Stimulated activated CD4-positive, alpha-beta T cell treated with anti-CD3 and anti-CD28 coated beads, Interleukin-4, amount 100 ng/mL, for 24 hours (primary cell): ENCODE results near the gene SASS6.
"Not testable (repeated sequence)": the region's sequence is repeated elsewhere in the genome, so short reads cannot be mapped to it uniquely, and the experiment has no call there.

Source experiments
- DNase-seq: peaks from one replicate; pipeline ENCODE4 v3.0.0-alpha.2; 2020

Gene SASS6

GRCh38 chr1:100107696-100108095, 25.0 kb downstream of the SASS6 start:
- no peak for DNase-seq

GRCh38 chr1:100101564-100101963, 31.2 kb downstream of the SASS6 start:
- DNase-seq, result no peak

GRCh38 chr1:100100202-100100601, 32.5 kb downstream of the SASS6 start:
- DNase-seq, result no peak

GRCh38 chr1:100090471-100090870, 42.3 kb downstream of the SASS6 start:
- DNase-seq, result no peak

- DNase-seq, result no peak
These were observed 43.6 kb downstream of the SASS6 start for GRCh38 chr1:100089082-100089481.

GRCh38 chr1:100087396-100087795, 45.3 kb downstream of the SASS6 start:
- no peak for DNase-seq

GRCh38 chr1:100080331-100080730, 52.4 kb downstream of the SASS6 start:
- no peak for DNase-seq

GRCh38 chr1:100077531-100077930, 55.2 kb downstream of the SASS6 start:
- no peak for DNase-seq

GRCh38 chr1:100076744-100077143, 56.0 kb downstream of the SASS6 start:
- no peak for DNase-seq

- no peak for DNase-seq
These were observed 56.4 kb downstream of the SASS6 start for GRCh38 chr1:100076319-100076718.

GRCh38 chr1:100075773-100076172, 57.0 kb downstream of the SASS6 start:
- DNase-seq, result no peak

GRCh38 chr1:100074604-100075395, 57.9 kb downstream of the SASS6 start:
- DNase-seq, result no peak

GRCh38 chr1:100073531-100073930, 59.2 kb downstream of the SASS6 start:
- DNase-seq, result no peak

- DNase-seq, result no peak
These were observed 62.4 kb downstream of the SASS6 start for GRCh38 chr1:100070201-100070939.

- no peak for DNase-seq
These were observed 66.8 kb downstream of the SASS6 start for GRCh38 chr1:100065969-100066227.

- no peak for DNase-seq
These were observed 67.4 kb downstream of the SASS6 start for GRCh38 chr1:100065183-100065968.

GRCh38 chr1:100061681-100062080, 71.0 kb downstream of the SASS6 start:
- no peak for DNase-seq

- DNase-seq, result no peak
These were observed 79.0 kb downstream of the SASS6 start for GRCh38 chr1:100053727-100054126.

GRCh38 chr1:100053119-100053518, 79.6 kb downstream of the SASS6 start:
- DNase-seq, result no peak

- no peak for DNase-seq
These were observed 80.8 kb downstream of the SASS6 start for GRCh38 chr1:100051893-100052292.

GRCh38 chr1:100051401-100051800, 81.3 kb downstream of the SASS6 start:
- no peak for DNase-seq

- no peak for DNase-seq
These were observed 82.6 kb downstream of the SASS6 start for GRCh38 chr1:100050139-100050538.

- not testable (repeated sequence) for DNase-seq
These were observed 85.5 kb downstream of the SASS6 start for GRCh38 chr1:100047235-100047708.

- DNase-seq, result no peak
These were observed 87.5 kb downstream of the SASS6 start for GRCh38 chr1:100045206-100045605.
